Adrenal gland (tissue), 12 donors: Measurements from ENCODE around the gene RALY. TPM values are rescaled to one million over a fixed set of nuclear protein-coding genes. Genes with fewer than 3 reads are reported as not detected.

ENCODE experiments used
- DNase-seq, 7 donors: peaks; one replicate each; pipeline ENCODE4 v3.0.0-alpha.2; 2019 to 2020
- H3K27ac ChIP-seq, 5 donors: fragments of 200-600 bp; sonication (generic) in 4 of 5; 1 replicate in 3 of 5; 2 replicates in 2 of 5; pipeline versions ENCODE4 v1.5.1 to v1.8.0; 2016 to 2020; ENCODE audit warnings: mild to moderate bottlenecking in 1 of 5
- H3K27me3 ChIP-seq: fragments of 200-600 bp; 2 replicates; pipeline ENCODE4 v1.8.0; 2021
- H3K36me3 ChIP-seq, 2 donors: fragments of 200-600 bp; replicated peaks in 1 of 2; 1 replicate in 1 of 2; 2 replicates in 1 of 2; pipeline versions ENCODE4 v1.5.1 to v1.8.0; 2018 to 2022
- H3K4me1 ChIP-seq, 2 donors: fragments of 200-600 bp; replicated peaks in 1 of 2; 1 replicate in 1 of 2; 2 replicates in 1 of 2; pipeline versions ENCODE4 v1.5.1 to v1.8.0; 2018 to 2021
- H3K4me3 ChIP-seq, 4 donors: fragments of 200-600 bp; sonication (generic) in 3 of 4; one replicate each; pipeline ENCODE4 v1.5.1; 2016 to 2018
- H3K9me3 ChIP-seq, 3 donors: fragments of 200-600 bp; sonication (generic) in 1 of 3; replicated peaks in 1 of 3; 1 replicate in 2 of 3; 2 replicates in 1 of 3; pipeline versions ENCODE4 v1.5.1 to v1.8.0; 2016 to 2021
- POLR2A ChIP-seq, 2 donors: fragments of 450-650 bp; IDR thresholded peaks; one replicate each; pipeline ENCODE4 v1.6.1; 2017; ENCODE audit warnings: antibody characterized with exemption in 2 of 2, mild to moderate bottlenecking in 2 of 2, moderate library complexity in 1 of 2
- WGBS, 4 donors: extraction: QIAGEN DNeasy Blood & Tissue Kit in 2 of 4; methylation state at CpG; one replicate each; pipeline versions ENCODE4 v1.1.5 to v1.1.7; 2013 to 2017; 5-methylcytosine and 5-hydroxymethylcytosine counted together
- intact Hi-C, 2 donors: fragments of 100-400 bp; cut with DNase I; formaldehyde crosslinking; loops; one replicate each; pipeline versions ENCODE4 v1.14.1 to v1.15.0; 2022 to 2023
- polyA plus RNA-seq, 3 donors: library from polyadenylated mRNA; stranded (reverse); fragments of 200-250 nt in 2 of 3; fragments of 350-450 nt in 1 of 3; fragmentation: Illumina TruSeq in 1 of 3; extraction: RNeasy Lipid Tissue Mini Kit (QIAGEN cat#74804) in 1 of 3; gene quantifications; one replicate each; pipeline ENCODE4 v1.2.3, GENCODE V29; 2013 to 2014
- total RNA-seq, 9 donors: library from RNA; depleted of rRNA in 4 of 9; stranded (reverse); fragments of >200 nt in 4 of 9; fragments of 120-200 nt in 1 of 9; fragmentation: NEBNext Ultra II Directional in 1 of 9; extraction: Animal tissue kit (Norgen Biotek cat#: 25700) in 1 of 9; gene quantifications; one replicate each; pipeline versions ENCODE4 v1.1.0 to v1.2.4, GENCODE V29; 2013 to 2023
- TF ChIP-seq, protein P1 (sequence below), 6 experiments: fragments of 450-650 bp in 4 of 6; fragments of 200-600 bp in 2 of 6; sonication (generic) in 1 of 6; IDR thresholded peaks; 1 replicate in 5 of 6; 2 replicates in 1 of 6; pipeline versions ENCODE4 v1.5.1 to v1.8.0; 2016 to 2021; ENCODE audit warnings: antibody characterized with exemption in 6 of 6, mild to moderate bottlenecking in 2 of 6, moderate library complexity in 1 of 6
- donor health status: healthy with polysubstance abuse.
- donor health status: Bipolar disorder and iron deficiency.
- donor health status: DM: yes; HTN: yes; CAD: no.
- donor health status: DM: no; HTN: no; CAD: no.
- donor health status: DM: no; HTN: no; CAD: no.
- donor health status: DM: yes; HTN: yes; CAD: no.

The RALY gene
- total and polyA plus RNA-seq, 12 donors: 30.0 to 128 (median 78.1) TPM

DNA sequence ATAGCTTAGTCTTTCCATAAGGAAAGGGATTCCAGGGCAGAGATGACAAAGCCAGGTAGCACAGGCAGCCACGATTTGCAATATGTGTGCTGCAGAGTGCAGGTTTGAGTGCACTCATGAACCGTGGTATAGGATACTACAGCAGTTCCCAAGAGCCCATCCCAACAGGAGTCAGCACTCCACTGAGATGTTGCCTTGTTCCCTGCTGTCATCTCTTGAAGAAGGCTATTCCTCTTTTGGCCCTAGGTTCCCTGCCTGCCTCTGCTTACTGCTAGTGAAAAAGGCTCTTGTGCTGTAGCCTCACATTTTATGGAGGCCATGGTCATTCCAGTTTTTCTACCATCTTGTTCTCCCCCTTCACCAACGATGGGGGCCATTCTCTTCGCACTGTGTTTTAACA is 40.2 kb downstream of the RALY start:
- Histone ChIP-seq H3K36me3 (peaks cover 0 to 4% of the 10 kb centered on the region in 2 donors), H3K4me1 (peaks cover 0 to 20% of the 10 kb centered on the region in 2 donors), H3K27me3 (no peaks in the 10 kb centered on the region), H3K27ac (no peak overlapping the region), H3K9me3 (no peaks in the 10 kb centered on the region), H3K4me3 (no peak overlapping the region)
- 89 to 92% (median 91%) methylated on average over 4 of the region's 4 CpGs for WGBS, 4 donors
- intact Hi-C loops: no loop called here
- no peak for DNase-seq
- TF ChIP-seq, protein P1, sequence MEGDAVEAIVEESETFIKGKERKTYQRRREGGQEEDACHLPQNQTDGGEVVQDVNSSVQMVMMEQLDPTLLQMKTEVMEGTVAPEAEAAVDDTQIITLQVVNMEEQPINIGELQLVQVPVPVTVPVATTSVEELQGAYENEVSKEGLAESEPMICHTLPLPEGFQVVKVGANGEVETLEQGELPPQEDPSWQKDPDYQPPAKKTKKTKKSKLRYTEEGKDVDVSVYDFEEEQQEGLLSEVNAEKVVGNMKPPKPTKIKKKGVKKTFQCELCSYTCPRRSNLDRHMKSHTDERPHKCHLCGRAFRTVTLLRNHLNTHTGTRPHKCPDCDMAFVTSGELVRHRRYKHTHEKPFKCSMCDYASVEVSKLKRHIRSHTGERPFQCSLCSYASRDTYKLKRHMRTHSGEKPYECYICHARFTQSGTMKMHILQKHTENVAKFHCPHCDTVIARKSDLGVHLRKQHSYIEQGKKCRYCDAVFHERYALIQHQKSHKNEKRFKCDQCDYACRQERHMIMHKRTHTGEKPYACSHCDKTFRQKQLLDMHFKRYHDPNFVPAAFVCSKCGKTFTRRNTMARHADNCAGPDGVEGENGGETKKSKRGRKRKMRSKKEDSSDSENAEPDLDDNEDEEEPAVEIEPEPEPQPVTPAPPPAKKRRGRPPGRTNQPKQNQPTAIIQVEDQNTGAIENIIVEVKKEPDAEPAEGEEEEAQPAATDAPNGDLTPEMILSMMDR (IDR thresholded peaks at IDR 0.05): no peak
- TF ChIP-seq POLR2A (IDR thresholded peaks at IDR 0.05): no peak

DNA sequence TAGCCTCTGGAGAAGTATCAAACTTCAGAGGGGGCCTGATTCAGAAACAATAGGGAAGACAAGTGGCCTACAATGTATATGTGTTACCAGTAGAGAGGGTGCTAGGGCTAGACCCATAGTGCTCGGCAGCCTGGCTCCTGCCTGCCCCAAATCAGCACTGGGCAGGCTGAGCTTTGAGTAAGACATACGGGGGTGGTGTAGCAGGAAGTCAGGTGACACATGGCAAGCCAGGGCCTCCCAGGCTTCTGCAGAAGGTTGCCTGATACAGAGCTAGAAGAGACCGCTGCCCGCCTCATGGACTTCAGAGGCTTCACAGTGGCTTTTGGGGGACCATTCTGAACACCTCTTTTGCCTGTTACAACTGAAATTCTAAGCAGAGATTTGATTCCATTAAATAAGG is 43.4 kb downstream of the RALY start:
- TF ChIP-seq POLR2A (IDR thresholded peaks at IDR 0.05): no peak
- TF ChIP-seq, protein P1 (IDR thresholded peaks at IDR 0.05): no peak
- WGBS, 4 donors: 78 to 84% (median 81%) methylated on average over 4 of the region's 4 CpGs
- Histone ChIP-seq H3K36me3 (peaks cover 0 to 4% of the 10 kb centered on the region in 2 donors), H3K27me3 (no peaks in the 10 kb centered on the region), H3K9me3 (no peaks in the 10 kb centered on the region), H3K4me3 (no peak overlapping the region), H3K27ac (no peak overlapping the region), H3K4me1 (peaks cover 0 to 20% of the 10 kb centered on the region in 2 donors)
- DNase-seq: no peak
- intact Hi-C loops: no loop called here

DNA sequence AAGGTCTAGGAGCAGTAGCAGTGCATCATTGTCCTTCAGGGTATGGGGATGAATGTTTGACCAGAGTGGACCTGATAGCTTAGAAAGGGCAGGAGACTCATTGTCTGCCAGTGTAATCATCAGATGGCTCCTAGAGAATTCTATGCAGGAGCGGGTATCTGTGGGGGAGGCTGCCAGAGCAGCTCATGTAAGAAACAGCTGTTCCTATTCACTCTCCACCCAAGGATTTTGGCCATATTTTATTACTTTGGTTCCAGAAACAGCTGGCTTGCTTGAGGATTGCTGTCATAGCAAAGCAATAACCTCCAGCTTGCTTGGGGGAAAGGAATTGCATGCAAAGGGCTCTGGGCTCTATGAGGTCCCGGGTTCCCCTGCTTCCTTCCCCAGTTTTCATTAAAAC is 44.1 kb downstream of the RALY start:
- Histone ChIP-seq H3K9me3 (no peaks in the 10 kb centered on the region), H3K36me3 (peaks cover 0 to 2% of the 10 kb centered on the region in 2 donors), H3K27me3 (no peaks in the 10 kb centered on the region), H3K4me3 (no peak overlapping the region), H3K4me1 (peaks cover 0 to 25% of the 10 kb centered on the region in 2 donors), H3K27ac (peak overlapping the region in 1 of 5 donors; percentile 18)
- DNase-seq: peak in 1 of 7 donors; percentile 18
- TF ChIP-seq, protein P1 (IDR thresholded peaks at IDR 0.05): no peak
- TF ChIP-seq POLR2A (IDR thresholded peaks at IDR 0.05): no peak
- WGBS, 4 donors: 71 to 86% (median 78%) methylated on average over 2 of the region's 2 CpGs
- intact Hi-C loops: no loop called here

DNA sequence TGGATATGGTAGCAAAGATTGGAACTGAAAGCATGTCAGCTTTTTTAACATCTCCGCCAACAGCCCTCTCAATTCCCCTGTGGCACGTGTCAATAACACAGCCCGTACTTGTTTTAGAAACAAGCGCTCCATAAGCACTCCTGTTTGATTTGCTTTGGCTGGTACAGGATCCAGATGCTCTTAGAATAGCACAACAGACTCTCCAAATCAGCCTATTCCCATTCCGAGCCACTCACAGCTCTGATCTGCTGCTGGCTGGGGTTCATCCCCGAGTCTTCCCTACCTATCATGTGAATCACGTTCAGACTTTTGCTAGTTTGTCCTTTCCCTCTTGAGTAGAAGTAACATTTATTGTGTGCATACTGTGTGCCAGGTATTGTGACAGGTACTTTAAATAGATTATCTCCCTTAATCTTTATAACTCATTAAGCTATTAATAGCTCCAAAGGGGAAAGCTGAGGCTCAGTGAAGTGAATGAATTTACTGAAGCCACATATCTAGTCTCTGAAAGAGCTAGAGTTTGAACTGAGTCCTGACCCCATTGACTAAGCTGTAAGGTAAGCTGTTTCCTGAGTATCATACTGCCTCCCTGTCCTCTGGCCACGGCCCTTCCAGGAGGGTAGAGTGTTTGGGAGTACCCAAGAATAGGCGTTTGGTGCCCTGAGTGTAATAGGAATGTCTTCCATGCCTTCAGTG is 46.7 kb downstream of the RALY start:
- Histone ChIP-seq H3K27ac (no peak overlapping the region), H3K27me3 (no peaks in the 10 kb centered on the region), H3K9me3 (no peaks in the 10 kb centered on the region), H3K36me3 (no peaks in the 10 kb centered on the region), H3K4me1 (peaks cover 5 to 41% of the 10 kb centered on the region in 2 donors), H3K4me3 (no peak overlapping the region)
- WGBS, 4 donors: 87 to 92% (median 89%) methylated on average over 9 of the region's 9 CpGs
- DNase-seq: no peak
- no peak for TF ChIP-seq POLR2A (IDR thresholded peaks at IDR 0.05)
- TF ChIP-seq, protein P1 (IDR thresholded peaks at IDR 0.05): no peak
- intact Hi-C loops: no loop called here
